22Rv1 (cell line): ENCODE data around the gene MX2.

ENCODE experiments used
- H3K27ac ChIP-seq: fragments of 450-650 bp; 2 replicates; pipeline ENCODE4 v1.5.1; 2017
- ZFX ChIP-seq: fragments of 450-650 bp; IDR thresholded peaks from 2 replicates; pipeline ENCODE4 v1.6.1; 2017; ENCODE audit warnings: antibody characterized with exemption, borderline replicate concordance
- TF ChIP-seq, protein P1 (sequence below): fragments of 450-650 bp; IDR thresholded peaks from 2 replicates; pipeline ENCODE4 v1.5.1; 2017; ENCODE audit warnings: mild to moderate bottlenecking

Gene MX2

DNA sequence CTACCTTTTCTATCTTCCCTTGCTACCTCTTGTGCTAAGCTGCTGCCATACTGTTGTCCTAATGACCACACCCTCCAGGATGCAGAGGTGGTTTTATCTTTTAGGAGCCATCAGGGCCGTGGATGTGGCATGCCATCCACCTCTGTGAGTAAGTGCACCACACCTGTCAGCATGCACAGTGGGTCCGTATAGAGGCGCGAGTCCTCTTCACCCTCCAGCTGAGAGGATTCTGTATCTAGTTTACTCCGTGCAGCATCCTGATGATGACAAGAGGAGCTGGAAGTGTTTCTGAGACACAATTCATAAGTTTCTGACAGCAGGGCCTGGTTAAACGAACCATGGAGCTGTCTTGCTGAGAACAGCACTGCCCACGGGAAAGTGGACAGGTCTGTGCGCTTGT, 34.1 kb upstream of the MX2 start:
- no peak overlapping the region for H3K27ac ChIP-seq
- TF ChIP-seq, protein P1, sequence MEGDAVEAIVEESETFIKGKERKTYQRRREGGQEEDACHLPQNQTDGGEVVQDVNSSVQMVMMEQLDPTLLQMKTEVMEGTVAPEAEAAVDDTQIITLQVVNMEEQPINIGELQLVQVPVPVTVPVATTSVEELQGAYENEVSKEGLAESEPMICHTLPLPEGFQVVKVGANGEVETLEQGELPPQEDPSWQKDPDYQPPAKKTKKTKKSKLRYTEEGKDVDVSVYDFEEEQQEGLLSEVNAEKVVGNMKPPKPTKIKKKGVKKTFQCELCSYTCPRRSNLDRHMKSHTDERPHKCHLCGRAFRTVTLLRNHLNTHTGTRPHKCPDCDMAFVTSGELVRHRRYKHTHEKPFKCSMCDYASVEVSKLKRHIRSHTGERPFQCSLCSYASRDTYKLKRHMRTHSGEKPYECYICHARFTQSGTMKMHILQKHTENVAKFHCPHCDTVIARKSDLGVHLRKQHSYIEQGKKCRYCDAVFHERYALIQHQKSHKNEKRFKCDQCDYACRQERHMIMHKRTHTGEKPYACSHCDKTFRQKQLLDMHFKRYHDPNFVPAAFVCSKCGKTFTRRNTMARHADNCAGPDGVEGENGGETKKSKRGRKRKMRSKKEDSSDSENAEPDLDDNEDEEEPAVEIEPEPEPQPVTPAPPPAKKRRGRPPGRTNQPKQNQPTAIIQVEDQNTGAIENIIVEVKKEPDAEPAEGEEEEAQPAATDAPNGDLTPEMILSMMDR = no peak
- no peak for TF ChIP-seq ZFX

DNA sequence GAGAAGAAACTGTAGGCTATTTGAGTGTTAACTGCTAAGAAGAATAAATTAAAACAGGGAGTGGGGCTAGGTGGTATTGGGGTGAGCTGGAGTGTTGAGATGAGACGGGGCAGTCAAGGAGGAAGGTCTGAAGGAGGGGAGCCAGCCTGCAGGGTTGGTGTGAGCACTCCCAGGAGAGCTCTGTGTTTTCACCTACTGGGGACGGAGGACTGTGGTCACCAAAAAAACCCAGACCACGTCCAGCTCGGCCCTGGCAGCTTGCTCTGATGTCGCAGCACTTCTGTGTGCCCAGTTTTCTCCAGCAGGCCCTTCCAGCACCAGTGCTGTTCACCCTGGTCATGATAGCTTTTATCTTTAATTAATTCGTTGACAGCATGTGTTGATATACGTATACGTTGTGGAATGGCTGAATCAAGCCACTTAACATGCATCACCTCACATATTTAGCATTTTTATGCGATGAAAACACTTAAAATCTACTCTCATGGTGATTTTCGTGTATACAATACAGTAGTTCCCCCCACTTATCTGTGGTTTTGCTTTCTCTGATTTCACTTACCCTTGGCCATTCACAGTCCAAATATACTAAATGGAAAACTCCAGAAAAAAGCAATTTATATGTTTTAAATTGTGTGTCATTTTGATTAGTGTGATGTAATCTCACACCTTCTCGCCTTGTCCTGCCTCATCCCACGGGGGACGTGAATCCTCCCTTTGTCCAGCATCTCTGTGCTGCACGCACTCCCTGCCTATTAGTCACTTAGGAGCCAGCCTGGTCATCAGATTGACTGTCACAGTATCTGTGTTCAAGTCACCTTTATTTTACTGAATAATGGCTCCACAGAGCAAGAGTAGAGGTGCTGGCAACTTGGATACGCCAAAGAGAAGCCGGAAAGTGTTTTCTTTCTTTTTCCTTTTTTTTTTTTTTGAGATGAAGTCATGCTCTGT, 32.9 kb upstream of the MX2 start:
- TF ChIP-seq ZFX = no peak
- TF ChIP-seq, protein P1 = no peak
- H3K27ac ChIP-seq = no peak overlapping the region

DNA sequence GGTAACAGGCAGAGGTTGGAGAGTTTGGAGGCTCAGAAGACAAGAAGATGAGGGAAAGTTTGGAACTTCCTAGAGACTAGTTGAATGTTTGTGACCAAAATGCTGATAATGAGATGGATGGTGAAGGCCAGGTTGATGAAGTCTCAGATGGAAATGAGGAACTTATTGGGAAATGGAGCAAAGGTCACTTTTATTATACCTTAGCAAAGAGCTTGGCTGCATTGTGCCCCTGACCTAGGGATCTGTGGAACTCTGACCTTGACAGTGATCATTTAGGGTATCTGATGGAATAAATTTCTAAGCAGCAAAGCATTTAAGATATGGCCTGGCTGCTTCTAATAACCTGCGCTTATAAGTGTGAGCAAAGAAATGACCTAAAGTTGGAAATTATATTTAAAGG, 28.1 kb upstream of the MX2 start:
- no peak overlapping the region for H3K27ac ChIP-seq
- TF ChIP-seq, protein P1 = no peak
- no peak for TF ChIP-seq ZFX

DNA sequence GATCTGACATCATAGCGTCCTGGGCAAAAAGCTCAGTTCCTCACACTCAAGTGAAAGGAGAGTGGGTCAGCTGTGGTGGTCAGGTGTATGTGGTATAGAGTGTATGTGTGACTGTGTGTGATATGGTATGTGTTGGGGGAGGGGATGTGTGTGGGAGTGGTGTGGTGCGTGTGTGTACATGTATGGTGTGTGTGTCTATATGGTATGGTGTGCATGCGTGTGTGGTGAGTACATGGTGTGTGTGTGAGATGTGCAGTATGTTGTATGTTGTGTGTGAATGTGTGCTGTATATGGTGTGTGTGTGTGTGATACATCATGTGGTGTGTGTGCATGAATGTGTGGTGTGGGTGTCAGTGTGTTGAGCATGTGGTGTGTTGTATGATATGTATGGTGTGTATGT, 24.3 kb upstream of the MX2 start:
- H3K27ac ChIP-seq = no peak overlapping the region
- TF ChIP-seq ZFX = no peak
- TF ChIP-seq, protein P1 = no peak

DNA sequence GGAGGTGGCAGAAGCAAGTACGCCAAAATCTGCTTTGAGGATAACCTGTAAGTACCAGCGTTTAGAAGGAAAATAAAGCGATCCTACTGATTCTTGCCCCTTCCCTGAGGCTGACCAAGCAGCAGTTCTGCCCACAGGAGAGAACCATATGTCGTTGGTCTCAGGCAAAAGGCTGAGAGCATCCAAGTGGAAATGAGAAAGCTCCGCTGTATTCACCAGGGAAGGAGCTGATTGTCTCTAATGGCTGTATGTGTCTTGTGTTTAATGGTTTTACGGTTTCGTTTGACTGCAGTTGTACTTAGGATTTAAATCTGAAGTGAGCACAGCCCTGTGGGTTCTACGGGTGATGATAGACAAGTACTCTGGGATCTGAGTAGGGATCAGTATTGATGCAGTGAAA, 23.4 kb upstream of the MX2 start:
- H3K27ac ChIP-seq = no peak overlapping the region
- no peak for TF ChIP-seq ZFX
- TF ChIP-seq, protein P1 = no peak

DNA sequence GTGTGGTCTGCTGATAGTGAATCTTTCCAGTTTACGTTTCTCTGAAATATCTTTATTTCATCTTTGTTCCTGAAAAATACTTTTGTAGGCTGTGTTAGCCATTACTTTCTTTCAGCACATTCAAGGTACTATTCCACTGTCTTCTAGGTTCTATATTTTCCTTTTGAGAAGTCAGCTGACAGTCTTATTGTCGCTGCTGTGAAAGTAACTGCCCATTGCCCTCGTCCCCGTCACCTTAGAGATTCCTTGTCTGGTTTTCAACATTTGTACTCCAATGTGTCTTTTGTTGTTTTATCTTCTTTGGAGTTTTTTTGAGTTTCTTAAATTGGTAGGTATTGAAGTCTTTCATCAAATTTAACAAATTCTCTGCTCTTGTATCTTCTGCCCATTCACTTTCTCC, 19.8 kb upstream of the MX2 start:
- no peak for TF ChIP-seq ZFX
- TF ChIP-seq, protein P1 = no peak
- no peak overlapping the region for H3K27ac ChIP-seq

DNA sequence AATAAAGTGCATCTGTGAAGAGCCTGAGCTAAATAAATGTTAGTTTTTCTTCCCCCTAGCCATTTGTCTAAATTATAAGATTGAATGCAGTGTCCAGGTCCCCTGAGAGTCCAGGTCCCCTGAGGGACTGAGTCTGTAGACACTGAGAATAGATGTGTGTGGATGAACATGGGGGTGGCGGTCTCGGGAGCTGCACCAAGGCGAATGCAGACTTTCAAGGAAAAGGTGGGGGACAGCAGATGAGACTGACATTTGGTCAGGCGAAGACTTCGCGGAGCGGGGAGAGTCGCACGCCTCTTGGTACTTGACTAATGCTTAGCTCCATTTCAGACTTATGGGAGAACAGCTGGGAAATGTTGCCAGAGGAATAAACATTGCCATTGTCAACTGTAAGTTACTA, 17.7 kb upstream of the MX2 start:
- no peak overlapping the region for H3K27ac ChIP-seq
- TF ChIP-seq, protein P1 = no peak
- TF ChIP-seq ZFX = no peak
